Left forelimb (tissue), 1 donor: Measurements from ENCODE around the gene KRTAP1-1.
"Not testable (repeated sequence)": the region's sequence is repeated elsewhere in the genome, so short reads cannot be mapped to it uniquely, and the experiment has no call there.

Source experiments
- DNase-seq: peaks from one replicate; pipeline ENCODE4 v3.0.0-alpha.2; 2018; ENCODE audit warnings: low spot score

Gene KRTAP1-1

GRCh38 chr17:41055130-41055529, 13.9 kb upstream of the KRTAP1-1 start, which contains the start of gene KRTAP2-2:
Gene KRTAP2-2, minus strand, starts transcription at chr17:41055230. Its CDS starts 19 bp downstream, at chr17:41055211.
- DNase-seq: not testable (repeated sequence)

GRCh38 chr17:41054556-41054955, 13.3 kb upstream of the KRTAP1-1 start:
- DNase-seq: not testable (repeated sequence)

- DNase-seq: no peak
Observed at GRCh38 chr17:41054025-41054424, 12.8 kb upstream of the KRTAP1-1 start.

- no peak for DNase-seq
Observed at GRCh38 chr17:41052566-41052965, 11.3 kb upstream of the KRTAP1-1 start.

DNA sequence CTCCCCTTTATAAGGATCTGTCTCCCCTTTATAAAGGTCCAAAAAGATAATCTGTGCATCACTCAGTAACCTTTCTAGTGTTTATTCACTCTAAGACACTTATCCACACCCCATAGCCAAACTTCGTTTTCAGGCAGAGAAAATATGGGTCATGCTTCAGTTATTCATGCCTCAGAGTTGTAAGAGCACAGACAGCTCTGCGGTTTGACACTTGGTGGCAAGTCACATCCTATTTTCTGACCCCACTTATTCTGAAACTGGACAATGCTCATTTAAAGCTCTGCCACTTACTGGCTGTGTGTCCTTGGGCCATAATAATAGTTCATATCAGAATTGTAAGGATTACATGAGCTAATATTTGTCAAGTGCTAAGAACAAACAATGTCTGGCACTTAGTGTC, 7.9 kb upstream of the KRTAP1-1 start:
- no peak for DNase-seq

GRCh38 chr17:41048441-41048840, 7.2 kb upstream of the KRTAP1-1 start:
- DNase-seq: no peak

- not testable (repeated sequence) for DNase-seq
Observed at GRCh38 chr17:41046735-41047465, 5.7 kb upstream of the KRTAP1-1 start, which contains the start of gene KRTAP2-1. Gene KRTAP2-1, minus strand, starts transcription at chr17:41047316. Its CDS starts 49 bp downstream, at chr17:41047267.

GRCh38 chr17:41042953-41043352, 1.7 kb upstream of the KRTAP1-1 start:
- DNase-seq: no peak

GRCh38 chr17:41037853-41038350, 3.3 kb downstream of the KRTAP1-1 start:
- no peak for DNase-seq

DNA sequence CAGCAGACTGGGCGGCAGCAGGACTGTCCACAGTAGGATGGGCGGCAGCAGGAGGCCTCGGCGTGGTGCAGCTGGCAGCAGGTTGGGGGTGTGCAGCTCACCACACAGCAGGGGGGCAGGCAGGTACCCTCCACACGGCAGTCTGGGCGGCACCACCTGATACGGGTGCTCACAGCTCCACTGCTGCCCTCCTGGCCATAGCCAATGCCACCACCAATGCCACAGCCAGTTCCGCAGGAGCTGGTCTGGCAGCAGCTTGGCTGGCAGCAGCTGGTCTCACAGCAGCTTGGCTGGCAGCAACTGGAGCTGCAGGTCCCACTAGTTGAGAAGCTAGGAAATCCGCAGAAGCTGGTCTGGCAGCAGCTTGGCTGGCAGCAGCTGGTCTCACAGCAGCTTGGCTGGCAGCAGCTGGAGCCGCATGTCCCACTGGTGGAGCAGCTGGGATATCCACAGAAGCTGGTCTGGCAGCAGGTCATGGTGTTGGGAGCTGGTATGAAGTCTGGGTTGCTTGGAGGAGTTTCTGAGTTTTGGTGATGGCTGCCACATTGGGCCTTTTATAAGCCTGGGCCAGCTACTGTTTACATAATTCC, 6.8 kb downstream of the KRTAP1-1 start, which contains the start of gene KRTAP1-3:
KRTAP1-3 (minus strand) TSS at position 529 of the 590 bp plus-strand sequence; CDS start at position 476, 53 bp downstream.
- DNase-seq: not testable (repeated sequence)

DNA sequence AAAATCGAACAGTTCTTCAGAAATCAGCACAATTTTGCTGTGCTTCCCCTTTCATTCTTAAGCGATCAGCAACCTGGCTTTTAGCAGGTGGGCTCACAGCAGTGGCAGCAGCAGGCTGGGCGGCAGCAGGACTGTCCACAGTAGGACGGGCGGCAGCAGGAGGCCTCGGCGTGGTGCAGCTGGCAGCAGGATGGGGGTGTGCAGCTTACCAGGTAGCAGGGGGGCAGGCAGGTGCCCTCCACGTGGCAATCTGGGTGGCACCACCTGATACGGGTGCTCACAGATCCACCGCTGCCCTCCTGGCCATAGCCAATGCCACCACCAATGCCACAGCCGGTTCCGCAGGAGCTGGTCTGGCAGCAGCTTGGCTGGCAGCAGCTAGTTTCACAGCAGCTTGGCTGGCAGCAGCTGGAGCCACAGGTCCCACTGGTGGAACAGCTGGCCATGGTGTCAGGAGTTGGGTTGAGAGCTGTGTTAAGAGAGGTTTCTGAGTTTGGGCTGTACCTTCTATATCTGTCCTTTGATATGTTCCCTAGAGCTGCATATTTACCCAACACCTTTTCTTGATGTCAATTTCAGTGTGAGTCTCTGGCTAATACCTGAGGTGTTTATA, 11.5 kb downstream of the KRTAP1-1 start, which contains the start of gene KRTAP1-4:
KRTAP1-4 (minus strand) TSS at position 563 of the 613 bp plus-strand sequence; CDS start at position 446, 117 bp downstream.
- no peak for DNase-seq

GRCh38 chr17:41026715-41027471, 14.4 kb downstream of the KRTAP1-1 start, which contains the start of gene KRTAP1-5:
Gene KRTAP1-5, minus strand, starts transcription at chr17:41027208. Its CDS starts 53 bp downstream, at chr17:41027155.
- DNase-seq: no peak

DNA sequence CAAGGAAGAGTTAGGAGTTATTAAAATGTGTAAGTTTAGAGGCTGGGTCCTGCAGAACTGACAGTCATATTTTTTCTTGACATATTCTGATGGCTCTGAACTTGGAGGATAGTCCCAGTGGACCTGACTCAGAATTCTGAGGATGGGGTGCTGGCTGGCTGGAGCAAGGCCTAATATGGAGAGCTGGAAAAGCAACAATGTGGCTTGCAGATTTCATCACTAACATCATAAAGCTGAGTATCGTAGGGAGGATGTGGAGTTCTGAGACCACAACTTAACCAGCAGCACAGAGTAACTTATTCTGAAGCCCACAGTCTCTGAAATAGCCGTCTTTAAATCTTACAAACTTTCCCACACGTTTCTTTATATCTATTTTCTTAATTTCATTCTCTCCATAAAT, 16.6 kb downstream of the KRTAP1-1 start:
- DNase-seq: no peak

- no peak for DNase-seq
Observed at GRCh38 chr17:41020336-41020735, 20.9 kb downstream of the KRTAP1-1 start.

DNA sequence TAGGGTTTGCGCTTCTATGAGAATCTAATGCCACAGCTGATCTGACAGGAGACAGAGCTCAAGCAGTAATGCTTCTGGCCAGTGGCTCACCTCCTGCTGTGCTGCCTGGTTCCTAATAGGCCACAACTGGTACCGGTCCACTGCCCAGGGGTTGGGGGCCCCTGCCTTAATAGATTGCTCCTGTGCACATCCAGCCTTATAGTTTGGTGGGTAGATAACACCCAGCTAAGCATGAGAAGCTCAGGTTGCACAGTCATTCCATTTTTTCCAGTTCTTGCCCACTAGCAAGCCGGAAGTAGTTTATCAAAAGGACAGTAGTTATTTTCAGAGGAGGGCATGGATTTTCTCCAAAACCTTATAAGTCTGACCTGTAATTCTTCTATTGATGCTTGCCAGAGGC, 21.8 kb downstream of the KRTAP1-1 start:
- DNase-seq: no peak

DNA sequence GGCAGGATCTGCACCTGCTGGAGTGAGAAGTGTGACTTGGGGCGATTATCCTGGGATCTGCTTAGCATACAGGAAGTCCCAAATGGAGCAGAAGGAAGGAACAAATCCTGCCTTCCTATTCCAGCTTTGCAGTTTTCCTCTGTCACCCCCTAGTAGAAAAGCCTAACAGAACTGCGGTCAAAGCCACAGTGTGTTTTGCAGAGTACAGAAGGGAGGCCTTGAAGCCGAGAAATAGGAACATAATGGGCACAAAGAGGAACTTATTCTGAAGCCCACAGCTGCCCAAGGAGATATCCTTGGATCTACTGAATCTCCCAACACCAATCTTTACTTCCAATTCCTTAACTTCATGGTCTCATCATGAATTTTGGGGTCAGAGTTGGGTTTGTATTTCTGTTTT, 22.7 kb downstream of the KRTAP1-1 start:
- DNase-seq: no peak

GRCh38 chr17:41016578-41017215, 24.6 kb downstream of the KRTAP1-1 start:
- DNase-seq: no peak

GRCh38 chr17:41015454-41015853, 25.8 kb downstream of the KRTAP1-1 start:
- no peak for DNase-seq

GRCh38 chr17:41013606-41014005, 27.6 kb downstream of the KRTAP1-1 start:
- DNase-seq: no peak

DNA sequence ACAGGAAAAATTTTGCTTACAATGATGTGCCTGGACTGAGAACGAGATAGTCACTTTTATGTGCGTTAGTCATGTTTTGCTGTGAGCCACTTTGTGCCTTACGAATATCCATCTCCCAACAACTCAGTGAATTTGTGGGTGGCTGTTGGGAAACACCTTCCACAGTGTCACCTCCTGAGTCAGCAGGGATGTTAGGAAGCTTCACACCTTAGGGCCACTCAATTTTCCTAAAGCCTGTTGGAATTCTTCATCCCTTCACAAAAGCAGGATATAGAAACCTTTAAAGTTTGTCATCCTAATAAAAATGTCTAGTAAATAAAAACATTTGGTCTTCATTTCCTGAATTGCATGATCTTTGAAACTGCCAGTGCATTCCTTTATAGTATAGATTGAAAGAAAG, 28.1 kb downstream of the KRTAP1-1 start:
- no peak for DNase-seq
